ENCODE measurements around the gene CD96. TPM values are rescaled to one million over a fixed set of nuclear protein-coding genes. Genes with fewer than 3 reads are reported as not detected.

CD96 gene
- total RNA-seq, 1 donor from 2014 or later, result 0.61 TPM

DNA sequence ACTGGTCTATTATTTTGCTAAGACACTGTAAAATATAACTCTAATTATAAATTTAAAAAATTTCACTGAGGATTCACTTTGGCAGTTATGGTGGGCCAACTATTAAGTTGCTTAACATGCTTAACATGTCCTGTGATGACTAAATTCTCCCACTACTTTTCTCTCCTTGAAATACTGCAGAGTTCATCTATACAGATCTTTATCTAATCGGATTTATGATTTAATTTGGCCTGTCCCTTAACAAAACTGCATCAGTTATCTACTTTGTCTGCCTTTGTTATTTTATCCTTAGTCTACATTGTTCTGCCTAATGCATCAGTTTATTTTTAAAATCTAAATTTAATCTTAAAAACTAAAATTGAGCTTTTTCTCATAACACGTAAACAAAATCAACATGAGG is 26.4 kb downstream of the CD96 start:
- FAIRE-seq (no peak), DNase-seq (ENCODE audit: low read depth) (no peak)
- Histone ChIP-seq H3K4me2 (ENCODE audit: low read length) (no peak overlapping the region), H3K4me1 (ENCODE audit: insufficient read depth, low read length) (no peaks in the 10 kb centered on the region), H3K79me2 (ENCODE audit: insufficient read depth, low read length) (no peaks in the 10 kb centered on the region), H3K9ac (ENCODE audit: low read length) (no peak overlapping the region), H3K36me3 (ENCODE audit: insufficient read depth, low read length) (no peaks in the 10 kb centered on the region), H4K20me1 (ENCODE audit: insufficient read depth, low read length) (no peaks in the 10 kb centered on the region), H3K9me3 (ENCODE audit: insufficient read depth, low read depth, low read length) (no peaks in the 10 kb centered on the region), H3K4me3 (ENCODE audit: insufficient read depth, low read depth, low read length) (no peak overlapping the region), H3K27ac (ENCODE audit: low read depth, low read length) (no peak overlapping the region), H3K27me3 (ENCODE audit: insufficient read depth, low read length) (peaks cover 2% of the 10 kb centered on the region), H2AFZ (ENCODE audit: low read depth, low read length) (no peak overlapping the region)
- Mint-ChIP-seq H3K9me3 (ENCODE audit: unreplicated experiment) (no peaks in the 10 kb centered on the region), H3K27ac (ENCODE audit: unreplicated experiment) (no peak overlapping the region), H3K27me3 (ENCODE audit: low read depth, unreplicated experiment) (no peaks in the 10 kb centered on the region), H3K4me1 (ENCODE audit: low read depth, unreplicated experiment) (no peaks in the 10 kb centered on the region), H3K36me3 (ENCODE audit: low read depth, unreplicated experiment) (no peaks in the 10 kb centered on the region), H3K4me3 (ENCODE audit: unreplicated experiment) (no peak overlapping the region)
- TF ChIP-seq EZH2 (IDR thresholded peaks at IDR 0.05; ENCODE audit: insufficient read depth, low read length), result no peak
- TF ChIP-seq, protein P1, sequence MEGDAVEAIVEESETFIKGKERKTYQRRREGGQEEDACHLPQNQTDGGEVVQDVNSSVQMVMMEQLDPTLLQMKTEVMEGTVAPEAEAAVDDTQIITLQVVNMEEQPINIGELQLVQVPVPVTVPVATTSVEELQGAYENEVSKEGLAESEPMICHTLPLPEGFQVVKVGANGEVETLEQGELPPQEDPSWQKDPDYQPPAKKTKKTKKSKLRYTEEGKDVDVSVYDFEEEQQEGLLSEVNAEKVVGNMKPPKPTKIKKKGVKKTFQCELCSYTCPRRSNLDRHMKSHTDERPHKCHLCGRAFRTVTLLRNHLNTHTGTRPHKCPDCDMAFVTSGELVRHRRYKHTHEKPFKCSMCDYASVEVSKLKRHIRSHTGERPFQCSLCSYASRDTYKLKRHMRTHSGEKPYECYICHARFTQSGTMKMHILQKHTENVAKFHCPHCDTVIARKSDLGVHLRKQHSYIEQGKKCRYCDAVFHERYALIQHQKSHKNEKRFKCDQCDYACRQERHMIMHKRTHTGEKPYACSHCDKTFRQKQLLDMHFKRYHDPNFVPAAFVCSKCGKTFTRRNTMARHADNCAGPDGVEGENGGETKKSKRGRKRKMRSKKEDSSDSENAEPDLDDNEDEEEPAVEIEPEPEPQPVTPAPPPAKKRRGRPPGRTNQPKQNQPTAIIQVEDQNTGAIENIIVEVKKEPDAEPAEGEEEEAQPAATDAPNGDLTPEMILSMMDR (IDR thresholded peaks at IDR 0.05; ENCODE audit: insufficient read depth, low read depth, low read length), result no peak

DNA sequence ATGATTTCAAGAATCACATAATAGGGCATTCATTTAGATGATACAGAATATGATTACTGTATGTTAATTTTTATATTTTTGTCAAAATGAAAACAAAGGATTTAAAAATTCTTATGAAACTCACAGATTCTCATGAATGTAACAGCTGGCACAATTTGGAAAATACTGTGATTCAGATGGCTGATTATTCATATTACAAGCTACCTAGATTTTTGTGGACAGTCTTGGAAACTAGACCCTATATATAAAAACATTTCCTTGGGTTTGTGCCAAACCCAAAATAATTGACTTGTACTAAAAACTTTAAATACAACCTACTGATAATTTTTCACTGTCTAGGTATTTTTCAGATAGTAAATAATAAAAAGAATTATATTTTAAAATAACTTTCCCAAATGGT is 26.9 kb downstream of the CD96 start:
- H3K4me1 Mint-ChIP-seq (ENCODE audit: low read depth, unreplicated experiment), result no peaks in the 10 kb centered on the region

DNA sequence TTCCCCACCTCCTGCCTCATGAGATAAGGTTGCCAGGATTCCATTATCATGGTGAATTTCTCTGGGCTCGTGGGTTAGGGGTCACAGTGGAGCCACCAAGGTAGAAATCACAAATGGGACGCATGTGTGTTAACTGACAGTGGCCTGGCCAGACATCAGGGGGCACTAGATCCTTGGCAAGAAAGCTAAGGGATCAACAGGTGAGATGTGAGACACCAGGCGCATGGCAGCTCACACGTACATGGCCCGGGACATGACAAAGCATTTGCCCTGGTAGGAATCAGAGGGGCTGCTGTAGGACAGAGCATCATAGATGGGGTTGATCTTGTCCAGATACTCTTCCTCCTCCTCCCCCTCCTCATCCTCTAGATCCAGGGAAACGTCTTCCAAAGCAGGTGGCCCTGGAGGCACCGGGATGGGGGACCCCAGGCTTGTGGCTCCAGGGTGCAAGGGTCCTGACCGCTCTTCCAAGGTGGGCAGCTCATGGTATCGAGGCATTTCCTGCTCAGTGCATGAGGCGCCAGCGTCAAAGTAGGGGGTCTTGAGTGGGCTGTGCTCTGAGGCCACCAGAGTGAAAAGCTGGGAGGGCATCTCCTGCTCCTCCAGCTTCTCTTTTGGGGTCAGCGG is 28.5 kb downstream of the CD96 start:
- H3K36me3 ChIP-seq (ENCODE audit: insufficient read depth, low read length), result no peaks in the 10 kb centered on the region
- H3K79me2 ChIP-seq (ENCODE audit: insufficient read depth, low read length), result no peaks in the 10 kb centered on the region
- H3K9me3 ChIP-seq (ENCODE audit: insufficient read depth, low read depth, low read length), result no peaks in the 10 kb centered on the region
- H2AFZ ChIP-seq (ENCODE audit: low read depth, low read length), result no peak overlapping the region
- Mint-ChIP-seq H3K27me3 (ENCODE audit: low read depth, unreplicated experiment) (no peaks in the 10 kb centered on the region), H3K36me3 (ENCODE audit: low read depth, unreplicated experiment) (no peaks in the 10 kb centered on the region), H3K27ac (ENCODE audit: unreplicated experiment) (no peak overlapping the region), H3K4me3 (ENCODE audit: unreplicated experiment) (no peak overlapping the region), H3K9me3 (ENCODE audit: unreplicated experiment) (no peaks in the 10 kb centered on the region), H3K4me1 (ENCODE audit: low read depth, unreplicated experiment) (no peaks in the 10 kb centered on the region)
- H3K27ac ChIP-seq (ENCODE audit: low read depth, low read length), result no peak overlapping the region
- H4K20me1 ChIP-seq (ENCODE audit: insufficient read depth, low read length), result no peaks in the 10 kb centered on the region
- H3K4me2 ChIP-seq (ENCODE audit: low read length), result no peak overlapping the region
- TF ChIP-seq, protein P1 (IDR thresholded peaks at IDR 0.05; ENCODE audit: insufficient read depth, low read depth, low read length), result no peak
- no peak for TF ChIP-seq EZH2 (IDR thresholded peaks at IDR 0.05; ENCODE audit: insufficient read depth, low read length)
- no peaks in the 10 kb centered on the region for H3K27me3 ChIP-seq (ENCODE audit: insufficient read depth, low read length)
- DNase-seq (ENCODE audit: low read depth), result no peak
- FAIRE-seq, result no peak
- no peak overlapping the region for H3K9ac ChIP-seq (ENCODE audit: low read length)
- no peaks in the 10 kb centered on the region for H3K4me1 ChIP-seq (ENCODE audit: insufficient read depth, low read length)
- no peak overlapping the region for H3K4me3 ChIP-seq (ENCODE audit: insufficient read depth, low read depth, low read length)

More for the DNA sequence above, 26.9 kb downstream of the CD96 start:
- Histone ChIP-seq H3K4me2 (ENCODE audit: low read length) (no peak overlapping the region), H3K4me1 (ENCODE audit: insufficient read depth, low read length) (no peaks in the 10 kb centered on the region), H3K36me3 (ENCODE audit: insufficient read depth, low read length) (no peaks in the 10 kb centered on the region), H3K9me3 (ENCODE audit: insufficient read depth, low read depth, low read length) (no peaks in the 10 kb centered on the region), H4K20me1 (ENCODE audit: insufficient read depth, low read length) (no peaks in the 10 kb centered on the region), H3K27me3 (ENCODE audit: insufficient read depth, low read length) (peaks cover 2% of the 10 kb centered on the region), H3K4me3 (ENCODE audit: insufficient read depth, low read depth, low read length) (no peak overlapping the region), H3K27ac (ENCODE audit: low read depth, low read length) (no peak overlapping the region), H3K79me2 (ENCODE audit: insufficient read depth, low read length) (no peaks in the 10 kb centered on the region), H3K9ac (ENCODE audit: low read length) (no peak overlapping the region), H2AFZ (ENCODE audit: low read depth, low read length) (no peak overlapping the region)
- FAIRE-seq (no peak), DNase-seq (ENCODE audit: low read depth) (peak; percentile 20)
- Mint-ChIP-seq H3K27me3 (ENCODE audit: low read depth, unreplicated experiment) (no peaks in the 10 kb centered on the region), H3K27ac (ENCODE audit: unreplicated experiment) (no peak overlapping the region), H3K36me3 (ENCODE audit: low read depth, unreplicated experiment) (no peaks in the 10 kb centered on the region), H3K9me3 (ENCODE audit: unreplicated experiment) (no peaks in the 10 kb centered on the region), H3K4me3 (ENCODE audit: unreplicated experiment) (no peak overlapping the region)
- no peak for TF ChIP-seq EZH2 (IDR thresholded peaks at IDR 0.05; ENCODE audit: insufficient read depth, low read length)
- TF ChIP-seq, protein P1 (IDR thresholded peaks at IDR 0.05; ENCODE audit: insufficient read depth, low read depth, low read length), result no peak
